ENCODE measurements around the gene GPR153. TPM values are rescaled to one million over a fixed set of nuclear protein-coding genes. Genes with fewer than 3 reads are reported as not detected.
A peak's percentile ranks its signal among the peaks of the same experiment; 100 is the strongest.

The GPR153 gene
- total RNA-seq, 1 experiment from 2014 or later, result 3.4 TPM

GRCh38 chr1:6248161-6248776 lies 12.6 kb downstream of the GPR153 start:
- no peak for DNase-seq
- Histone ChIP-seq H3K9me2 (replicated peaks; ENCODE audit: insufficient read depth, low read length) (no peaks in the 10 kb centered on the region), H3K79me2 (ENCODE audit: low read length) (no peaks in the 10 kb centered on the region), H4K20me1 (ENCODE audit: insufficient read depth, low read depth, low read length) (peaks cover 12% of the 10 kb centered on the region), H3K4me1 (ENCODE audit: low read length) (peaks cover 15% of the 10 kb centered on the region), H3K4me2 (ENCODE audit: low read depth, low read length, poor library complexity, severe bottlenecking) (no peak overlapping the region), H2AFZ (ENCODE audit: low read length) (no peak overlapping the region), H3K36me3 (ENCODE audit: insufficient read depth, low read length) (no peaks in the 10 kb centered on the region), H3K27me3 (ENCODE audit: low read length) (no peaks in the 10 kb centered on the region), H3K27ac (ENCODE audit: low read length) (no peak overlapping the region), H3K9ac (ENCODE audit: low read length) (no peak overlapping the region), H3K9me3 (ENCODE audit: low read length) (no peaks in the 10 kb centered on the region), H3K4me3 (ENCODE audit: low read length) (no peak overlapping the region)

GRCh38 chr1:6247651-6248050 lies 13.2 kb downstream of the GPR153 start:
- H4K20me1 ChIP-seq (ENCODE audit: insufficient read depth, low read depth, low read length), result peaks cover 12% of the 10 kb centered on the region
- H3K27me3 ChIP-seq (ENCODE audit: low read length), result no peaks in the 10 kb centered on the region
- no peak overlapping the region for H3K4me2 ChIP-seq (ENCODE audit: low read depth, low read length, poor library complexity, severe bottlenecking)
- H3K4me3 ChIP-seq (ENCODE audit: low read length), result no peak overlapping the region
- no peak overlapping the region for H2AFZ ChIP-seq (ENCODE audit: low read length)
- H3K27ac ChIP-seq (ENCODE audit: low read length), result no peak overlapping the region
- H3K36me3 ChIP-seq (ENCODE audit: insufficient read depth, low read length), result no peaks in the 10 kb centered on the region
- H3K4me1 ChIP-seq (ENCODE audit: low read length), result peaks cover 15% of the 10 kb centered on the region
- no peak for DNase-seq
- no peak overlapping the region for H3K9ac ChIP-seq (ENCODE audit: low read length)
- H3K9me2 ChIP-seq (replicated peaks; ENCODE audit: insufficient read depth, low read length), result no peaks in the 10 kb centered on the region
- H3K79me2 ChIP-seq (ENCODE audit: low read length), result no peaks in the 10 kb centered on the region
- no peaks in the 10 kb centered on the region for H3K9me3 ChIP-seq (ENCODE audit: low read length)

GRCh38 chr1:6246497-6247467 lies 14.1 kb downstream of the GPR153 start:
- Histone ChIP-seq H3K79me2 (ENCODE audit: low read length) (no peaks in the 10 kb centered on the region), H3K36me3 (ENCODE audit: insufficient read depth, low read length) (no peaks in the 10 kb centered on the region), H3K4me3 (ENCODE audit: low read length) (no peak overlapping the region), H3K4me1 (ENCODE audit: low read length) (peaks cover 15% of the 10 kb centered on the region), H3K9me2 (replicated peaks; ENCODE audit: insufficient read depth, low read length) (no peaks in the 10 kb centered on the region), H3K9me3 (ENCODE audit: low read length) (no peaks in the 10 kb centered on the region), H4K20me1 (ENCODE audit: insufficient read depth, low read depth, low read length) (peaks cover 12% of the 10 kb centered on the region), H2AFZ (ENCODE audit: low read length) (no peak overlapping the region), H3K27me3 (ENCODE audit: low read length) (no peaks in the 10 kb centered on the region), H3K4me2 (ENCODE audit: low read depth, low read length, poor library complexity, severe bottlenecking) (peak overlapping the region; percentile 60), H3K27ac (ENCODE audit: low read length) (no peak overlapping the region), H3K9ac (ENCODE audit: low read length) (no peak overlapping the region)
- DNase-seq, result peak; percentile 92

- Histone ChIP-seq H3K9me2 (replicated peaks; ENCODE audit: insufficient read depth, low read length) (no peaks in the 10 kb centered on the region), H3K27me3 (ENCODE audit: low read length) (no peaks in the 10 kb centered on the region), H3K4me3 (ENCODE audit: low read length) (peak overlapping the region; percentile 45; the same call in 1 of the 2 replicates), H4K20me1 (ENCODE audit: insufficient read depth, low read depth, low read length) (peaks cover 12% of the 10 kb centered on the region), H3K79me2 (ENCODE audit: low read length) (no peaks in the 10 kb centered on the region), H3K9me3 (ENCODE audit: low read length) (no peaks in the 10 kb centered on the region), H3K9ac (ENCODE audit: low read length) (no peak overlapping the region), H3K27ac (ENCODE audit: low read length) (no peak overlapping the region), H3K4me2 (ENCODE audit: low read depth, low read length, poor library complexity, severe bottlenecking) (peak overlapping the region; percentile 60), H3K4me1 (ENCODE audit: low read length) (peaks cover 15% of the 10 kb centered on the region), H2AFZ (ENCODE audit: low read length) (no peak overlapping the region), H3K36me3 (ENCODE audit: insufficient read depth, low read length) (no peaks in the 10 kb centered on the region)
- peak; percentile 88 for DNase-seq
Measured at GRCh38 chr1:6245869-6246496, 14.9 kb downstream of the GPR153 start.

- H3K9ac ChIP-seq (ENCODE audit: low read length), result no peak overlapping the region
- peak overlapping the region; percentile 45; the same call in 1 of the 2 replicates for H3K4me3 ChIP-seq (ENCODE audit: low read length)
- no peaks in the 10 kb centered on the region for H3K27me3 ChIP-seq (ENCODE audit: low read length)
- no peak overlapping the region for H3K27ac ChIP-seq (ENCODE audit: low read length)
- H3K4me1 ChIP-seq (ENCODE audit: low read length), result peaks cover 15% of the 10 kb centered on the region
- H3K79me2 ChIP-seq (ENCODE audit: low read length), result no peaks in the 10 kb centered on the region
- no peaks in the 10 kb centered on the region for H3K9me2 ChIP-seq (replicated peaks; ENCODE audit: insufficient read depth, low read length)
- no peaks in the 10 kb centered on the region for H3K9me3 ChIP-seq (ENCODE audit: low read length)
- H4K20me1 ChIP-seq (ENCODE audit: insufficient read depth, low read depth, low read length), result peaks cover 12% of the 10 kb centered on the region
- DNase-seq, result peak; percentile 95
- H3K4me2 ChIP-seq (ENCODE audit: low read depth, low read length, poor library complexity, severe bottlenecking), result peak overlapping the region; percentile 60
- H3K36me3 ChIP-seq (ENCODE audit: insufficient read depth, low read length), result no peaks in the 10 kb centered on the region
- no peak overlapping the region for H2AFZ ChIP-seq (ENCODE audit: low read length)
Measured at GRCh38 chr1:6245086-6245868, 15.6 kb downstream of the GPR153 start.

GRCh38 chr1:6244401-6245049 lies 16.4 kb downstream of the GPR153 start:
- no peaks in the 10 kb centered on the region for H3K36me3 ChIP-seq (ENCODE audit: insufficient read depth, low read length)
- H3K4me2 ChIP-seq (ENCODE audit: low read depth, low read length, poor library complexity, severe bottlenecking), result no peak overlapping the region
- H3K27me3 ChIP-seq (ENCODE audit: low read length), result no peaks in the 10 kb centered on the region

GRCh38 chr1:6243993-6244392 lies 16.9 kb downstream of the GPR153 start, which contains the start of gene HES3:
Gene HES3, plus strand, starts transcription at chr1:6244179. Its CDS starts 187 bp downstream, at chr1:6244366.
- Histone ChIP-seq H3K4me3 (ENCODE audit: low read length) (no peak within 1 kb of the TSS), H3K4me2 (ENCODE audit: low read depth, low read length, poor library complexity, severe bottlenecking) (no peak within 1 kb of the TSS), H2AFZ (ENCODE audit: low read length) (no peak within 1 kb of the TSS), H3K27me3 (ENCODE audit: low read length) (no peaks in the 10 kb centered on the region), H3K4me1 (ENCODE audit: low read length) (peaks cover 15% of the 10 kb centered on the region), H3K79me2 (ENCODE audit: low read length) (no peaks in the 10 kb centered on the region), H3K27ac (ENCODE audit: low read length) (no peak within 1 kb of the TSS), H4K20me1 (ENCODE audit: insufficient read depth, low read depth, low read length) (peaks cover 12% of the 10 kb centered on the region), H3K9ac (ENCODE audit: low read length) (no peak within 1 kb of the TSS), H3K36me3 (ENCODE audit: insufficient read depth, low read length) (no peaks in the 10 kb centered on the region), H3K9me3 (ENCODE audit: low read length) (no peaks in the 10 kb centered on the region), H3K9me2 (replicated peaks; ENCODE audit: insufficient read depth, low read length) (no peaks in the 10 kb centered on the region)
- DNase-seq, result no peak

More at GRCh38 chr1:6244401-6245049, 16.4 kb downstream of the GPR153 start:
- Histone ChIP-seq H3K9ac (ENCODE audit: low read length) (no peak overlapping the region), H3K4me1 (ENCODE audit: low read length) (peaks cover 15% of the 10 kb centered on the region), H3K79me2 (ENCODE audit: low read length) (no peaks in the 10 kb centered on the region), H4K20me1 (ENCODE audit: insufficient read depth, low read depth, low read length) (peaks cover 12% of the 10 kb centered on the region), H3K9me2 (replicated peaks; ENCODE audit: insufficient read depth, low read length) (no peaks in the 10 kb centered on the region), H3K27ac (ENCODE audit: low read length) (no peak overlapping the region), H2AFZ (ENCODE audit: low read length) (no peak overlapping the region), H3K9me3 (ENCODE audit: low read length) (no peaks in the 10 kb centered on the region), H3K4me3 (ENCODE audit: low read length) (no peak overlapping the region)
- no peak for DNase-seq

Data from Karpas-422 (cell line).